HCEC 1CT (cell line): ENCODE measurements around the gene UNKL.
"Not testable (repeated sequence)": the region's sequence is repeated elsewhere in the genome, so short reads cannot be mapped to it uniquely, and the experiment has no call there.

Source experiments
- DNase-seq: peaks from one replicate; pipeline ENCODE4 v3.0.0-alpha.2; 2017

Gene UNKL

GRCh38 chr16:1444730-1445517 lies 30.4 kb upstream of the UNKL start:
- DNase-seq, result no peak

GRCh38 chr16:1443980-1444729 lies 29.7 kb upstream of the UNKL start, which contains the start of gene CCDC154:
TSS of gene CCDC154 (minus strand) at chr16:1444556. CDS start at chr16:1444322, 234 bp downstream.
- no peak for DNase-seq

GRCh38 chr16:1443403-1443973 lies 29.0 kb upstream of the UNKL start:
- DNase-seq, result no peak

- DNase-seq, result no peak
Observed at GRCh38 chr16:1442697-1443096, 28.2 kb upstream of the UNKL start.

GRCh38 chr16:1441391-1441829 lies 26.9 kb upstream of the UNKL start:
- no peak for DNase-seq

GRCh38 chr16:1439699-1440074 lies 25.2 kb upstream of the UNKL start:
- not testable (repeated sequence) for DNase-seq

- no peak for DNase-seq
Observed at GRCh38 chr16:1439058-1439698, 24.7 kb upstream of the UNKL start.

GRCh38 chr16:1438229-1439057 lies 23.9 kb upstream of the UNKL start:
- DNase-seq, result no peak

- no peak for DNase-seq
Observed at GRCh38 chr16:1437606-1438005, 23.1 kb upstream of the UNKL start.

GRCh38 chr16:1436731-1437355 lies 22.3 kb upstream of the UNKL start:
- no peak for DNase-seq

GRCh38 chr16:1435921-1436697 lies 21.6 kb upstream of the UNKL start:
- no peak for DNase-seq

GRCh38 chr16:1434644-1435592 lies 20.4 kb upstream of the UNKL start:
- no peak for DNase-seq

- no peak for DNase-seq
Observed at GRCh38 chr16:1433756-1434155, 19.3 kb upstream of the UNKL start.

GRCh38 chr16:1433263-1433560 lies 18.7 kb upstream of the UNKL start:
- DNase-seq, result no peak

- no peak for DNase-seq
Observed at GRCh38 chr16:1432388-1433262, 18.1 kb upstream of the UNKL start.

GRCh38 chr16:1431497-1432270 lies 17.2 kb upstream of the UNKL start:
- no peak for DNase-seq

GRCh38 chr16:1430759-1431496 lies 16.4 kb upstream of the UNKL start, which contains the start of gene PERCC1:
TSS of gene PERCC1 (plus strand) at chr16:1431078. CDS start at chr16:1432594, 1,516 bp downstream.
- DNase-seq, result no peak
